Mucosa of descending colon (tissue), 3 donors: ENCODE results near the gene INPP5A. TPM values are rescaled to one million over a fixed set of nuclear protein-coding genes. Genes with fewer than 3 reads are reported as not detected.

Source experiments
- ATAC-seq: fragments of 200-7000 bp; cut with Tn5 transposase; one replicate; pipeline ENCODE4 v1.9.1; 2020; ENCODE audit warnings: mild to moderate bottlenecking, moderate library complexity
- DNase-seq, 3 donors: peaks; one replicate each; pipeline ENCODE4 v3.0.0-alpha.2; 2020
- H3K36me3 ChIP-seq: fragments of 200-600 bp; one replicate; pipeline ENCODE4 v1.8.0; 2021; ENCODE audit warnings: low read depth, mild to moderate bottlenecking
- H3K4me1 ChIP-seq: fragments of 200-600 bp; one replicate; pipeline ENCODE4 v1.8.0; 2021; ENCODE audit warnings: low read depth, mild to moderate bottlenecking
- H3K4me3 ChIP-seq: fragments of 200-600 bp; one replicate; pipeline ENCODE4 v1.8.0; 2021; ENCODE audit warnings: mild to moderate bottlenecking
- H3K9me3 ChIP-seq: fragments of 200-600 bp; one replicate; pipeline ENCODE4 v1.8.0; 2021; ENCODE audit warnings: mild to moderate bottlenecking
- intact Hi-C, 2 donors: fragments of 100-400 bp; cut with DNase I in 1 of 2; cut with micrococcal nuclease in 1 of 2; formaldehyde crosslinking; loops; one replicate each; pipeline versions ENCODE4 v1.11.0 to v1.11.1; 2022; cut with DNase I, micrococcal nuclease
- total RNA-seq, 3 donors: library from RNA; stranded (reverse); fragmentation: NEBNext Ultra II Directional in 2 of 3; extraction: Animal tissue kit (Norgen Biotek cat#: 25700) in 2 of 3; gene quantifications; one replicate each; pipeline versions ENCODE4 v1.2.1 to v1.2.4, GENCODE V29; 2021 to 2023
- TF ChIP-seq, protein P1 (sequence below): fragments of 200-600 bp; IDR thresholded peaks from one replicate; pipeline ENCODE4 v1.8.0; 2022; ENCODE audit warnings: antibody characterized with exemption, mild to moderate bottlenecking
- donor health status: DM: no; HTN: no; CAD: no; lungs with moderate emphysema.
- donor health status: DM: no; HTN: no; CAD: no.
- donor health status: DM: no; HTN: yes; CAD: no.

Gene INPP5A
- total RNA-seq, 3 donors from 2014 or later: 31.7 to 92.8 (median 32.0) TPM

- H3K4me1 ChIP-seq: no peaks in the 10 kb centered on the region
- TF ChIP-seq, protein P1, sequence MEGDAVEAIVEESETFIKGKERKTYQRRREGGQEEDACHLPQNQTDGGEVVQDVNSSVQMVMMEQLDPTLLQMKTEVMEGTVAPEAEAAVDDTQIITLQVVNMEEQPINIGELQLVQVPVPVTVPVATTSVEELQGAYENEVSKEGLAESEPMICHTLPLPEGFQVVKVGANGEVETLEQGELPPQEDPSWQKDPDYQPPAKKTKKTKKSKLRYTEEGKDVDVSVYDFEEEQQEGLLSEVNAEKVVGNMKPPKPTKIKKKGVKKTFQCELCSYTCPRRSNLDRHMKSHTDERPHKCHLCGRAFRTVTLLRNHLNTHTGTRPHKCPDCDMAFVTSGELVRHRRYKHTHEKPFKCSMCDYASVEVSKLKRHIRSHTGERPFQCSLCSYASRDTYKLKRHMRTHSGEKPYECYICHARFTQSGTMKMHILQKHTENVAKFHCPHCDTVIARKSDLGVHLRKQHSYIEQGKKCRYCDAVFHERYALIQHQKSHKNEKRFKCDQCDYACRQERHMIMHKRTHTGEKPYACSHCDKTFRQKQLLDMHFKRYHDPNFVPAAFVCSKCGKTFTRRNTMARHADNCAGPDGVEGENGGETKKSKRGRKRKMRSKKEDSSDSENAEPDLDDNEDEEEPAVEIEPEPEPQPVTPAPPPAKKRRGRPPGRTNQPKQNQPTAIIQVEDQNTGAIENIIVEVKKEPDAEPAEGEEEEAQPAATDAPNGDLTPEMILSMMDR: no peak
- H3K4me3 ChIP-seq: no peak overlapping the region
- intact Hi-C loops: no loop called here
- no peaks in the 10 kb centered on the region for H3K9me3 ChIP-seq
- no peaks in the 10 kb centered on the region for H3K36me3 ChIP-seq
- DNase-seq (no peak), ATAC-seq (no peak)
Observed at GRCh38 chr10:132657748-132658147, 120.2 kb downstream of the INPP5A start.

GRCh38 chr10:132658546-132659205 is 121.1 kb downstream of the INPP5A start:
- TF ChIP-seq, protein P1: no peak
- Histone ChIP-seq H3K4me1 (no peaks in the 10 kb centered on the region), H3K36me3 (no peaks in the 10 kb centered on the region), H3K9me3 (no peaks in the 10 kb centered on the region), H3K4me3 (no peak overlapping the region)
- intact Hi-C loops: no loop called here
- ATAC-seq: no peak
- no peak for DNase-seq

GRCh38 chr10:132659206-132660091 is 121.9 kb downstream of the INPP5A start:
- H3K36me3 ChIP-seq: no peaks in the 10 kb centered on the region
- no peaks in the 10 kb centered on the region for H3K4me1 ChIP-seq
- ATAC-seq (no peak), DNase-seq (no peak)
- no peaks in the 10 kb centered on the region for H3K9me3 ChIP-seq
- no peak overlapping the region for H3K4me3 ChIP-seq
- intact Hi-C loops: no loop called here
- TF ChIP-seq, protein P1: no peak

- H3K36me3 ChIP-seq: no peaks in the 10 kb centered on the region
- DNase-seq (no peak), ATAC-seq (no peak)
- TF ChIP-seq, protein P1: no peak
- no peaks in the 10 kb centered on the region for H3K4me1 ChIP-seq
- intact Hi-C loops: no loop called here
- no peaks in the 10 kb centered on the region for H3K9me3 ChIP-seq
- no peak overlapping the region for H3K4me3 ChIP-seq
Observed at GRCh38 chr10:132660385-132660784, 122.8 kb downstream of the INPP5A start.

- intact Hi-C loops: no loop called here
- ATAC-seq: no peak
- Histone ChIP-seq H3K4me3 (no peak overlapping the region), H3K4me1 (no peaks in the 10 kb centered on the region), H3K36me3 (no peaks in the 10 kb centered on the region), H3K9me3 (no peaks in the 10 kb centered on the region)
- no peak for DNase-seq
- TF ChIP-seq, protein P1: no peak
Observed at GRCh38 chr10:132662186-132662920, 124.8 kb downstream of the INPP5A start.
